ENCODE data around the gene GFRA4. TPM values are rescaled to one million over a fixed set of nuclear protein-coding genes. Genes with fewer than 3 reads are reported as not detected.

GFRA4 gene
- total RNA-seq, 1 experiment from 2014 or later: not detected

DNA sequence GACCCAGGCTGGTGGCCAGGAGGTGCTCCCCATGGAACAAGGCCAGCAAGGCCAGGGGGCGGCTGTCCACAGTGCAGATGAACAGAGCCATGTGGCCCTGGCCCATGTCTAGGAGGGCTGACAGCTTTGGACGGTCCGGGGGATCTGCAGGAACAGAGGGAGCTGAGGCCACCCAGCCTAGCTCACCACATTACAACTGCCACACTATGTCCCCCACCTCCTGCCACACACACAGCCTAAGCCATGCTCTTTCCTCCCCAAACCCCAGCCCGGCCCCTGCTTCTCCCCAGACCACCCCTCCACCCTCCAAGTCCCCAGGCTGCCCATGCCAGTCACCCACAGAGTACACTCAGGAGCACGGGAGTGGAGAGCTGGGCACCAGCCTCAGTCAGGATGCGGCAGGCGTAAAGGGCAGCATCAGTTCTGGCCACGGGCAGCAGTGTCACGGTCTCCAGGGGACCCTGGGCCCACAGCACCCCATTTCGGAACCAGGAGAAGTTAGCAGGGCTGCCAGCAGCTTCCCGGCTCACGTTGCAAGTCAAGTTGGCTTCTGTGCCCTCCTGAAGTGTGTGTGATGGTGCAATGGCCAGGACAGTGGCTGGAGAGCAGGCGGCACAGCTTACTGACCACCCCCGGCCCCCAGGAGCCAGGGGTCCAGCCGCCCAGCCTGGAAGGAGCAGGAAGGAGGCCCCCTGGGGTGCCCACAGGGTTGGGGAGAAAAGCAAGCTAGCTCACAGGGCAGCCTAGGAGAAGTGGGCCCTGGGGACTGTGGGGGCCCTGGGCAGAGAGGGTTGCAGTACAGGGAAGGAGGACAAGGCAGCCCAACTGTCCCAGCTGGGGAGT lies 33.8 kb upstream of the GFRA4 start:
- DNase-seq (ENCODE audit: low spot score): no peak
- no peak overlapping the region for H3K27ac ChIP-seq (ENCODE audit: low read depth, low read length, poor library complexity, severe bottlenecking)
- no peaks in the 10 kb centered on the region for H3K4me1 ChIP-seq (ENCODE audit: insufficient read depth, low read length, poor library complexity, severe bottlenecking)
- no peaks in the 10 kb centered on the region for H3K9me3 ChIP-seq (ENCODE audit: low read depth, low read length, poor library complexity, severe bottlenecking)
- intact Hi-C loops (cut with micrococcal nuclease; ENCODE audit: unreplicated experiment): no loop called here
- H3K27me3 ChIP-seq (replicated peaks; ENCODE audit: insufficient read depth, low read depth, low read length, poor library complexity): no peaks in the 10 kb centered on the region
- TF ChIP-seq, protein P1, sequence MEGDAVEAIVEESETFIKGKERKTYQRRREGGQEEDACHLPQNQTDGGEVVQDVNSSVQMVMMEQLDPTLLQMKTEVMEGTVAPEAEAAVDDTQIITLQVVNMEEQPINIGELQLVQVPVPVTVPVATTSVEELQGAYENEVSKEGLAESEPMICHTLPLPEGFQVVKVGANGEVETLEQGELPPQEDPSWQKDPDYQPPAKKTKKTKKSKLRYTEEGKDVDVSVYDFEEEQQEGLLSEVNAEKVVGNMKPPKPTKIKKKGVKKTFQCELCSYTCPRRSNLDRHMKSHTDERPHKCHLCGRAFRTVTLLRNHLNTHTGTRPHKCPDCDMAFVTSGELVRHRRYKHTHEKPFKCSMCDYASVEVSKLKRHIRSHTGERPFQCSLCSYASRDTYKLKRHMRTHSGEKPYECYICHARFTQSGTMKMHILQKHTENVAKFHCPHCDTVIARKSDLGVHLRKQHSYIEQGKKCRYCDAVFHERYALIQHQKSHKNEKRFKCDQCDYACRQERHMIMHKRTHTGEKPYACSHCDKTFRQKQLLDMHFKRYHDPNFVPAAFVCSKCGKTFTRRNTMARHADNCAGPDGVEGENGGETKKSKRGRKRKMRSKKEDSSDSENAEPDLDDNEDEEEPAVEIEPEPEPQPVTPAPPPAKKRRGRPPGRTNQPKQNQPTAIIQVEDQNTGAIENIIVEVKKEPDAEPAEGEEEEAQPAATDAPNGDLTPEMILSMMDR (conservative IDR thresholded peaks at IDR 0.05; ENCODE audit: low read depth, low read length): no peak
- no peak for TF ChIP-seq EZH2 (IDR thresholded peaks at IDR 0.05; ENCODE audit: borderline replicate concordance, low read depth, low read length, poor library complexity, severe bottlenecking)
- CTCF ChIA-PET: interaction anchor here (0.5 to 1.0 kb wide), 2 partner anchors 44 to 48 kb away, joined by 6 to 10 read pairs; no protein-coding TSS in a partner anchor
- POLR2A ChIA-PET (ENCODE audit: low non-redundant PET): no interaction called here
- no peaks in the 10 kb centered on the region for H3K36me3 ChIP-seq (ENCODE audit: insufficient read depth, low read length, poor library complexity, severe bottlenecking)
- BruUV-seq (replicated peaks): no TSS peak
- H3K4me3 ChIP-seq (ENCODE audit: low read depth, low read length, poor library complexity, severe bottlenecking): no peak overlapping the region

DNA sequence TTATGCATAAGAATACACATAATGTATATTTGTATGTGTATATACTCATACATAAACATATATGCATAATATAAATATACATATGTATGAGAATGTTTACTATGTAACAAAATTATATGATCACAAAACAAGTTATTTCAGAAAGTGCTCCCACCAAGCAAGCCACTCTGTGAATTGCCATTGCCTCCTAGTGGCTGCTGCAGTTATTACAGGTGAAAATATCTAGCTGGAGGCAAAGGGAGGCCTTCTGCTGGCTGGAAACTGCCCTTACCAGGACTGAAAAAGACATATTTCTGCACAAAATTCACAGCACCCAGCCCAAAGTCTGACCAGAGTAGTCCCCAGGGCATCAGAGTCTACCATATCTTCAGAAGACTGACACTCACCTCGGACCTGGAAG lies 33.0 kb upstream of the GFRA4 start:
- no peaks in the 10 kb centered on the region for H3K36me3 ChIP-seq (ENCODE audit: insufficient read depth, low read length, poor library complexity, severe bottlenecking)
- no peaks in the 10 kb centered on the region for H3K4me1 ChIP-seq (ENCODE audit: insufficient read depth, low read length, poor library complexity, severe bottlenecking)
- no peak for TF ChIP-seq EZH2 (IDR thresholded peaks at IDR 0.05; ENCODE audit: borderline replicate concordance, low read depth, low read length, poor library complexity, severe bottlenecking)
- TF ChIP-seq, protein P1 (conservative IDR thresholded peaks at IDR 0.05; ENCODE audit: low read depth, low read length): peak; percentile 59
- H3K27ac ChIP-seq (ENCODE audit: low read depth, low read length, poor library complexity, severe bottlenecking): no peak overlapping the region
- no peak for DNase-seq (ENCODE audit: low spot score)
- H3K9me3 ChIP-seq (ENCODE audit: low read depth, low read length, poor library complexity, severe bottlenecking): no peaks in the 10 kb centered on the region
- no TSS peak for BruUV-seq (replicated peaks)
- CTCF ChIA-PET: interaction anchor here (0.5 to 1.0 kb wide), 2 partner anchors 45 to 48 kb away, joined by 6 to 10 read pairs; no protein-coding TSS in a partner anchor
- no peak overlapping the region for H3K4me3 ChIP-seq (ENCODE audit: low read depth, low read length, poor library complexity, severe bottlenecking)
- H3K27me3 ChIP-seq (replicated peaks; ENCODE audit: insufficient read depth, low read depth, low read length, poor library complexity): no peaks in the 10 kb centered on the region
- POLR2A ChIA-PET (ENCODE audit: low non-redundant PET): no interaction called here
- intact Hi-C loops (cut with micrococcal nuclease; ENCODE audit: unreplicated experiment): no loop called here

DNA sequence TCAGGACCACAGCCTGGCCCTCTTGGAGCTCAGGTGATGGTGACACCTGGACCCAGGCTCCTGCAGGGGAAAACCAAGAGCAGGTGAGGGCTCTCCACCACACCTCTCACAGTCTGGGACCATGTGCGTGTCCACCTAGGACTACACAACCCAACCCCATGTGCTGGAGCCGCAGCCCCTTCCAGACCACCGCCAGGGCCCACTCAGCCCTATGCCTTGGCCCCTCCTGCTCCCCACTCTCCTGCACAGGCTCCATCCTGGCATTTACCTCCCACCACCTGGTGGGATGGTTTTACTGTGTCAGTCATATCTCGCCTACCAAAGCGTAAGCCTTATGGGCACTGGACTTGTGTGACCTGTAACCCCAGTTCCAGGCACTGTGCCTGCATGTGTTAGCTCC lies 31.7 kb upstream of the GFRA4 start:
- intact Hi-C loops (cut with micrococcal nuclease; ENCODE audit: unreplicated experiment): no loop called here
- H3K27ac ChIP-seq (ENCODE audit: low read depth, low read length, poor library complexity, severe bottlenecking): no peak overlapping the region
- no TSS peak for BruUV-seq (replicated peaks)
- H3K36me3 ChIP-seq (ENCODE audit: insufficient read depth, low read length, poor library complexity, severe bottlenecking): no peaks in the 10 kb centered on the region
- H3K9me3 ChIP-seq (ENCODE audit: low read depth, low read length, poor library complexity, severe bottlenecking): no peaks in the 10 kb centered on the region
- no peak overlapping the region for H3K4me3 ChIP-seq (ENCODE audit: low read depth, low read length, poor library complexity, severe bottlenecking)
- H3K27me3 ChIP-seq (replicated peaks; ENCODE audit: insufficient read depth, low read depth, low read length, poor library complexity): no peaks in the 10 kb centered on the region
- H3K4me1 ChIP-seq (ENCODE audit: insufficient read depth, low read length, poor library complexity, severe bottlenecking): no peaks in the 10 kb centered on the region
- TF ChIP-seq, protein P1 (conservative IDR thresholded peaks at IDR 0.05; ENCODE audit: low read depth, low read length): no peak
- no peak for TF ChIP-seq EZH2 (IDR thresholded peaks at IDR 0.05; ENCODE audit: borderline replicate concordance, low read depth, low read length, poor library complexity, severe bottlenecking)
- no peak for DNase-seq (ENCODE audit: low spot score)
- CTCF ChIA-PET: no interaction called here
- POLR2A ChIA-PET (ENCODE audit: low non-redundant PET): no interaction called here

Data from A673 (cell line).